Mucosa of rectum (tissue), 2 donors: ENCODE results near the gene MASP2.
"Not testable (repeated sequence)": the region's sequence is repeated elsewhere in the genome, so short reads cannot be mapped to it uniquely, and the experiment has no call there.

Experiments used
- H3K27ac ChIP-seq, 2 donors: one replicate each; pipeline ENCODE4 v1.7.0; 2013; ENCODE audit warnings: inconsistent platforms in 2 of 2, low read depth in 2 of 2, low read length in 2 of 2
- H3K27me3 ChIP-seq, 2 donors: one replicate each; pipeline ENCODE4 v1.7.0; 2013; ENCODE audit warnings: low read length in 2 of 2; ENCODE audit not compliant: control insufficient read depth in 2 of 2, insufficient read depth in 2 of 2
- H3K36me3 ChIP-seq, 2 donors: one replicate each; pipeline ENCODE4 v1.7.0; 2013; ENCODE audit warnings: low read length in 2 of 2; ENCODE audit not compliant: control insufficient read depth in 2 of 2, insufficient read depth in 2 of 2
- H3K4me1 ChIP-seq, 2 donors: one replicate each; pipeline ENCODE4 v1.7.0; 2013; ENCODE audit warnings: low read length in 2 of 2, mild to moderate bottlenecking in 1 of 2; ENCODE audit not compliant: control insufficient read depth in 2 of 2, insufficient read depth in 2 of 2
- H3K4me3 ChIP-seq, 2 donors: one replicate each; pipeline ENCODE4 v1.7.0; 2013; ENCODE audit warnings: low read length in 2 of 2
- H3K9ac ChIP-seq, 2 donors: one replicate each; pipeline ENCODE4 v1.7.0; 2013; ENCODE audit warnings: low read length in 2 of 2, low read depth in 1 of 2, mild to moderate bottlenecking in 1 of 2
- H3K9me3 ChIP-seq, 2 donors: one replicate each; pipeline ENCODE4 v1.7.0; 2013; ENCODE audit warnings: low read length in 2 of 2; ENCODE audit not compliant: control insufficient read depth in 2 of 2
- donor health status: healthy.
- donor health status: Normal muscosa, but diverticular disease.

MASP2 gene

DNA sequence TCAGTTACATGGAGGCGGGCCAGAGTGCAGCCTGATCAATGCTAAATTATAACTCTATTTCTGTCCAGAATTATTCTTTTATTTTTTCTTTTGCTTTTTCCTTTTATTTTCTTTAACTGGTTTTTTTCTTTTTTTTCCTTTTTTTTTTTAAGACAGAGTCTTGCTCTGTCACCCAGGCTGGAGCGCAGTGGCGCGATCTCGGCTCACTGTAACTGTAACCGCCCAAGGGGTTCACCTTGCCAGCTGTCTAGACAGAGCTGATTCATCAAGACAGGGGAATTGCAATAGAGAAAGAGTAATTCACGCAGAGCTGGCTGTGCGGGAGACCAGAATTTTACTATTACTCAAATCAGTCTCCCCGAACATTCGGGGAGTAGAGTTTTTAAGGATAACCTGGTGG is 4.1 kb upstream of the MASP2 start:
- H3K4me1 ChIP-seq, H3K9me3 ChIP-seq, H3K4me3 ChIP-seq, H3K27ac ChIP-seq, H3K36me3 ChIP-seq, H3K27me3 ChIP-seq, H3K9ac ChIP-seq: not testable (repeated sequence)

DNA sequence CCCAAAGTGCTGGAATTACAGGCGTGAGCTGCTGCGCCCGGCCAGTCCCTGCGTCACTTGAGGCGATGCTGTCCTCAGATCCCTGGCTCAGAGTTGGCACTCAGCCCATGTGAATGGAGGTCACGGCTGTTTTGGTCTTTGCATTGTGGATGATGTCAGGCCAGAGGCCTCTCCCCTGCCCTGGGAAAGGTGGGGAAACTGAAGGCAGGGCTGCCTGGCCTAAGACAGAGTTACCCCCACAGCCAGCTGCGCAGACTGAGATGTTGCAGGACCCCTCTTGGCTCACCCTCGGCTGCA is 821 bp downstream of the MASP2 start:
- no peak overlapping the region for H3K9ac ChIP-seq
- no peaks in the 10 kb centered on the region for H3K27me3 ChIP-seq
- no peaks in the 10 kb centered on the region for H3K36me3 ChIP-seq
- H3K4me3 ChIP-seq, result no peak overlapping the region
- no peaks in the 10 kb centered on the region for H3K4me1 ChIP-seq
- H3K27ac ChIP-seq, result no peak overlapping the region
- H3K9me3 ChIP-seq, result no peaks in the 10 kb centered on the region

DNA sequence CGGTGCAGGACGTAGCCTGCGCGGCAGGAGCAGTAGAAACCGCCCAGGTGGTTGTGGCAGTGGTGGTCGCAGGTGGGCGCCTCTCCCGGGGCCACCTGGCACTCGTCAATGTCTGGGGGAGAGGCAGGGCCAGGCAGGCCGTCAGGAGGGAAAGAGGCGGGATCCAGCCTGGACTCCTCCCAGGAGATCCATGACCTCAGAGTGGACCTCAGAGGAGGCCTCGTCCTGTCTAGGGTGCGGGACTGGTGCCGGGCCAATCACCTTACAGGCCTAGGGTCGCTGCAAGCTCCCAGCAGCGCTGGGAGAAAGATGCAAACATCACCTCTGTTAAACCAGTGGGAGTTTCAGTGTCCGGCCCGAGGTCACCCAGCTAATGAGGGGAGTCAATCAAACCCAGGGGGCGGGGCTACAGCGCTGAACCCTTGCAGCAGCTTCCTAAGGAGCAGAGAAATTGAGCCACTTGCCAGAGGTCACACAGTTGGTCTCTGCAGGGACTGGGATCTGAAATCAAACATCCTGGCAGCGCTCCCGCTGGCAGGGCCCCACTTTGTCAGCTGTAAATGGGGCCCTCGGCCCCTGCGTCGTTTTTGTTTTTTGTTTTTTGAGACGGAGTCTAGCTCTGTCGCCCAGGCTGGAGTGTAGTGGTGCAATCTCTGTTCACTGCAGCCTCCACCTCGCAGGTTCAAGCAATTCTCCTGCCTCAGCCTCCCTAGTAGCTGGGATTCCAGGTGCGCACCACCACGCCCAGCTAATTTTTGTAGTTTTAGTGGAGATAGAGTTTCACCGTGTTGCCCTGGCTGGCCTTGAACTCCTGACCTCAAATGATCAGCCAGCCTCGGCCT is 1.4 kb downstream of the MASP2 start:
- H3K36me3 ChIP-seq, result no peaks in the 10 kb centered on the region
- H3K27ac ChIP-seq, result no peak overlapping the region
- H3K27me3 ChIP-seq, result no peaks in the 10 kb centered on the region
- no peak overlapping the region for H3K9ac ChIP-seq
- no peaks in the 10 kb centered on the region for H3K4me1 ChIP-seq
- H3K4me3 ChIP-seq, result no peak overlapping the region
- no peaks in the 10 kb centered on the region for H3K9me3 ChIP-seq

DNA sequence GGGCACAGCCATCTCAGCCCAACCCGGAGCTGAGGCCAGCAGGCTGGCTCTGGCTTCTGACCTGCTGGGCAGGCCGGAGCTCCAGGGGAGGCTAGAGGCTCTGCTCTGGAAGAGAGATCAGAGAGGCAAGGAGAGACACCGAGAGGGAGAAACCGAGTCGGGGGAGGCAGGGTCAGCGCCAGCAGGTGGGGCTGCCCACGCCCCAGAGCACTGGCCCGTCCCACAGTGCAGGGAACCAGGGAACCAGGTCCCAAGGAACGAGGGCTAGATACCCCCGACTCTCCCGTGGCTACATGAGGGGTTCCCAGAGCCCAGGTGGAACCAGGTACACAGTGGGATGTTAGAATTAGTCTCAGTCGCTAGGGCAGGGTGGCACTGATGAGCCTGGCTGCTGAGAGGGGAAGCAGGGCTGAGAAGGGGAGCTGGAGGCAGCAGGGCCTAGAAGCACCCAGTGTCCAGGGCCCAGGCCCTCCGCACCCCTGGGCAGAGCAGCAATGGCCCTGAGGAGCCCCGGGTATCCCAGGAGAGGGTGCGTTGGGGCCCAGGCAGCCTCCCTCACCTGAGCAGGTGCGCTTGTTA is 2.1 kb downstream of the MASP2 start:
- no peak overlapping the region for H3K4me3 ChIP-seq
- no peak overlapping the region for H3K27ac ChIP-seq
- H3K36me3 ChIP-seq, result no peaks in the 10 kb centered on the region
- no peaks in the 10 kb centered on the region for H3K4me1 ChIP-seq
- H3K9me3 ChIP-seq, result no peaks in the 10 kb centered on the region
- no peak overlapping the region for H3K9ac ChIP-seq
- H3K27me3 ChIP-seq, result no peaks in the 10 kb centered on the region

DNA sequence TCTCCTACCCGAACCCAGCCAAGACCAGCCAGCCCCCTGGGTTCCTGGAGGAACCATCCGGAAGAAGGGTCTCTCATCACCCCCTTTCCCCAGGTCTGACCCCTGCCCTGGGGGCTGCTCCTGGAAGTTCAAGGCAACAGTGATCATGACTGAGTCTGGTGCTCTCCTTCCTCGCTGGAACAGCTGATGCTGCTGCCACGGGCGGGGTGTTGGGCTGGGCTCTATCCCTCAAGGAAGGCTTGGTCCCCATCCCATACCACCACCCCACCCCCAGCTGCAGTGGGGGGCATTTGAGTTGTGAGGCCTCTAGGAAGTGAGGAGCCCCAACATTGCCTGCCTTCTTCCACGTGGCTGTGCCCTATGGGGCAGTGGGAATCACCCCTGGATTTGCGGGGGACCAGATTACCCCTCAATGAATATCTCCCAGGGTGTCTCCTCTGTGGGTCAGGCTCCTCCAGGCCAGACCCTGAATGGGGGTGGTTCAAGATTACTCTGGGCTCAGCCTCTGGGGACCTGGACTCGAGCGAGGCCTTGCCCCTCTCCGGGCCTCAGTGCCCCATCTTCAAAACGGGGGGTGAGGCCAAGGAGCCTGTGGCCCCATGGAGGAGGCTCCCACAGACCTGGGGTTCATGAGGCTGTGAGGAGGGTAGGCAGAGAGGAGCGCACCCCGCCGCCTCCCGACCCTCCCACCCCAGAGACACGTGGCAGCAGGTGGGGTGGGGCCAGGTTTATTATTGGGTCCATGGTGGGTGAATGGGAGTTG is 2.8 kb downstream of the MASP2 start:
- Histone ChIP-seq H3K9ac (no peak overlapping the region), H3K27ac (no peak overlapping the region), H3K36me3 (no peaks in the 10 kb centered on the region), H3K9me3 (no peaks in the 10 kb centered on the region), H3K4me1 (no peaks in the 10 kb centered on the region), H3K27me3 (no peaks in the 10 kb centered on the region), H3K4me3 (no peak overlapping the region)

DNA sequence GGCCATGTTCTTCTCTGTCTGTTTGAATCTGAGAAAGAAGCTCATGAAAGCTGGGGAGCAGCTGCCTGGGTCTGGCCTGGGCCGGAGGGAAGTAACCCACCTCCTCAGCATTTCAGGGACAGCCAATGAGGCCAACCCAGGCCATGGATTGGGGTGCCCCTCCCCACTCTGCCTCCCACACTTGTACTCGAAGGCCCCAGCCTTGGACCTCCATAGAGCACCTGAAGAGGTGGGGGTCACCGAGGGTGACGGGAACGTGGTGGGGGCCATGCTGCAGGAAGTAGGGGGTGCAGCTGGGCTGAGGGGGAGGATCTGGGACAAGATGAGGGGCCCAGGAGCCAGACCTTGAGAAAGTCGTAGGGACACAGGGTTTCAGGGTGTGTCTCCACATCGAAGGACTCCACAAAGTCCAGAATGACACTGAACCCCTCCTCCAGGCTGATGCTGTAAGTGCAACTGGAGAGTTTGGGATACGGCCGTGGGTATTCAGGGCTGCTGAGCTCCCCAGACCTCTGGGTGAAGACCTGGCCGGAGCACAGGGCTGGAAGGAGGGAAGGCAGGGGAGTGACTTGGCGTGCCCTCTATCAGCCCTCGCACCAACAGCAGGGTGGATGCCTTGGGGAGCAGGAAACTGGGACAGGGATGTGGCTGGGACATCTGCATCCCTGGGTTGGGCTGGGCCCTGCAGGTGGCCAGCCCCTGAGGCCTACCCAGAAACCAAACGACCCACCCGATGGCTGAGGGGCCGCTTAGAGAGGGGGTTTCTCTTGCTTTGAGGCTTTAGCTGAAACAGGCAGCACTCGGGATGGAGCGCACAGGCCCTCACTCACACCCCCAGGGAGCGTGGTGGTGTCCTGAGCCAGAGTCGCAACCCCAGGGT is 3.8 kb downstream of the MASP2 start:
- no peak overlapping the region for H3K9ac ChIP-seq
- H3K4me1 ChIP-seq, result no peaks in the 10 kb centered on the region
- H3K27ac ChIP-seq, result no peak overlapping the region
- no peak overlapping the region for H3K4me3 ChIP-seq
- H3K9me3 ChIP-seq, result no peaks in the 10 kb centered on the region
- H3K27me3 ChIP-seq, result no peaks in the 10 kb centered on the region
- no peaks in the 10 kb centered on the region for H3K36me3 ChIP-seq

DNA sequence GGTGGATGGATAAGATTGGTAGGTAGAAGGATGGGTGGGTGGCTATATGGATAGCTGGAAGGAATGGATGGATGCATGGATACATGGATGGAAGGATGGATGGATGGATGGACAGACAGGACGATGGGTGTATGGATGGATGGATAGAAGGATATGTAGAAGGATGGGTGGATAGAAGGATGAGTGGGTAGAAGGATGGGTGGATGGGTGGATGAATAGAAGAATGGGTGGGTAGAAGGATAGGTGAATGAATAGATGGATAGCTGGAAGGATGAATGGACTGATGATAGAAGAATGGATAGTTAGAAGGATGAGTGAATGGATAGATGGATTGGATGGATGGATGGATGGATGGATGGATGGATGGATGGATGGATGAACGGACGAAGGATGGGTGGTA is 5.0 kb downstream of the MASP2 start:
- Histone ChIP-seq H3K4me3 (no peak overlapping the region), H3K36me3 (no peaks in the 10 kb centered on the region), H3K9me3 (no peaks in the 10 kb centered on the region), H3K27ac (no peak overlapping the region), H3K9ac (no peak overlapping the region), H3K27me3 (no peaks in the 10 kb centered on the region), H3K4me1 (no peaks in the 10 kb centered on the region)

DNA sequence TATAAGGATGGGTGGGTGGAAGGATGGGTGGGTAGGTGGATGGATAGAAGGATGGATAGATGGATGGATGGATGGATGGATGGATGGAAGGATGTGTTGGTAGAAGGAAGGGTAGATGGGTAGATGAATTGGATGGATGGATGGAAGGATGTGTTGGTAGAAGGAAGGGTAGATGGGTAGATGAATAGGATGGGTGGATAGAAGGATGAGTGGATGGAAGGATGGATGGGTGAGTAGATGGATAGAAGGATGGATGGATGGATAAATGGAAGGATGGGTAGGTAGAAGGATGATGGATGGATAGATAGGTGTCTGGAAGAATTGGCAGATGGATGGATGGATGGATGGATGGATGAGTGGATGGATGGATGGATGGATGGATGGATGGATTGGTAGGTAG is 6.0 kb downstream of the MASP2 start:
- no peaks in the 10 kb centered on the region for H3K4me1 ChIP-seq
- H3K36me3 ChIP-seq, result no peaks in the 10 kb centered on the region
- H3K9me3 ChIP-seq, result no peaks in the 10 kb centered on the region
- H3K9ac ChIP-seq, result no peak overlapping the region
- H3K4me3 ChIP-seq, result no peak overlapping the region
- no peaks in the 10 kb centered on the region for H3K27me3 ChIP-seq
- no peak overlapping the region for H3K27ac ChIP-seq

DNA sequence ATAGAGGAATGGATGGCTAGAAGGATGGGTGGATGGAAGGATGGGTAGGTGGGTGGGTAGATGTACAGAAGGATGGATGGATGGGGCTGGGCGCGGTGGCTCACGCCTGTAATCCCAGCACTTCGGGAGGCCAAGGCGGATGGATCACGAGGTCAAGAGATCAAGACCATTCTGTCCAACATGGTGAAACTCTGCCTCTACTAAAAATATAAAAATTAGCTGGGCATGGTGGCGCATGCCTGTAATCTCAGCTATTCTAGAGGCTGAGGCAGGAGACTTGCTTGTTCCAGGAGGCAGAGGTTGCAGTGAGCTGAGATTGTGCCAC is 7.0 kb downstream of the MASP2 start:
- H3K27me3 ChIP-seq, H3K4me1 ChIP-seq, H3K27ac ChIP-seq, H3K4me3 ChIP-seq, H3K9ac ChIP-seq, H3K36me3 ChIP-seq, H3K9me3 ChIP-seq: not testable (repeated sequence)
